IgD-negative memory B cell (primary cell): ENCODE measurements around the gene SRSF2. TPM values are rescaled to one million over a fixed set of nuclear protein-coding genes. Genes with fewer than 3 reads are reported as not detected.
A peak's percentile ranks its signal among the peaks of the same experiment; 100 is the strongest.
"Not testable (repeated sequence)": the region's sequence is repeated elsewhere in the genome, so short reads cannot be mapped to it uniquely, and the experiment has no call there.

Experiments used
- H3K27ac Mint-ChIP-seq, 3 donors: one replicate each; pipeline ENCODE4 v1.8.0; 2020 to 2022; ENCODE audit warnings: mild to moderate bottlenecking in 3 of 3, mixed read lengths in 3 of 3, moderate library complexity in 1 of 3
- H3K27me3 Mint-ChIP-seq: one replicate; pipeline ENCODE4 v1.8.0; 2021; ENCODE audit warnings: mixed read lengths
- H3K36me3 Mint-ChIP-seq: one replicate; pipeline ENCODE4 v1.8.0; 2020; ENCODE audit warnings: mild to moderate bottlenecking, mixed read lengths
- H3K4me1 Mint-ChIP-seq, 3 donors: one replicate each; pipeline ENCODE4 v1.8.0; 2020 to 2022; ENCODE audit warnings: mixed read lengths in 3 of 3, mild to moderate bottlenecking in 1 of 3
- H3K4me3 Mint-ChIP-seq, 4 donors: one replicate each; pipeline ENCODE4 v1.8.0; 2020 to 2022; ENCODE audit warnings: mild to moderate bottlenecking in 4 of 4, mixed read lengths in 4 of 4, moderate library complexity in 3 of 4
- H3K9me3 Mint-ChIP-seq, 3 donors: one replicate each; pipeline ENCODE4 v1.8.0; 2020 to 2021; ENCODE audit warnings: mixed read lengths in 3 of 3, mild to moderate bottlenecking in 1 of 3
- polyA plus RNA-seq: library from polyadenylated mRNA; unstranded; fragments of 300-500 nt; fragmentation: Illumina TruSeq; gene quantifications from one replicate; pipeline ENCODE4 v1.2.3, GENCODE V29; 2021

The SRSF2 gene
- polyA plus RNA-seq, 1 donor from 2014 or later: 152 TPM

- peaks cover 0 to 4% (median 0%) of the 10 kb centered on the region in 3 donors for H3K4me1 Mint-ChIP-seq
- H3K4me3 Mint-ChIP-seq: no peak overlapping the region
- H3K9me3 Mint-ChIP-seq: no peaks in the 10 kb centered on the region
- no peaks in the 10 kb centered on the region for H3K27me3 Mint-ChIP-seq
- H3K27ac Mint-ChIP-seq: no peak overlapping the region
- no peaks in the 10 kb centered on the region for H3K36me3 Mint-ChIP-seq
These were observed 32.3 kb downstream of the SRSF2 start for GRCh38 chr17:76704805-76705204.

DNA sequence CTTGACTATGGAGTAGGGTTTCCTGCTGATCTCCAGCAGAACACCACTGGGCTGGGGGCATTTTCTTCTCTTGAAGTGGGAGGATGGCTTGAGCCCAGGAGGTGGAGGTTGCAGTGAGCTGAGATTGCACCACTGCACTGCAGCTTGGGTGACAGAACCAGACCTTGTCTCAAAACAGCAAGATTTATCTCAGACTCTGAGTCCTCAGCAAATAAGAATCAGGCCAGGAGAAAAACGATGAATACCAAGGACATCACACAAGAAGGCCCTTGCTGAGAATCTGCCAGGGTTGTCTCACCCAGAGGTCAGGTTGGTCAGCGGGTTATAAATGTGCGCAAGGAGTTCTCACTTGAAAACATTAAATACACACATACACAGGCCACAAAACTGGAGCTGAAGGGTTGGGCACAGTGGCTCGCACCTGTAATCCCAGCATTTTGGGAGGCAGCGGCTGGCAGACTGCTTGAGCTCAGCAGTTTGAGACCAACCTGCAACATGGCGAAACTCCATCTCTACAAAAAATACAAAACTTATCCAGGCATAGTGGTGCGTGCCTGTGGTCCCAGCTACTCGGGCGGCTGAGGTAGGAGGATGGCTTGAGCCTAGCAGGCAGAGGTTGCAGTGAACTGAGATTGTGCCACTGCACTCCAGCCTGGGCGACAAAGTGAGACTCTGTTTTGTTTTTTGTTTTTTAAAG is 34.0 kb downstream of the SRSF2 start:
- H3K4me1 Mint-ChIP-seq: peaks cover 0 to 2% (median 0%) of the 10 kb centered on the region in 3 donors
- no peaks in the 10 kb centered on the region for H3K27me3 Mint-ChIP-seq
- peak overlapping the region in 1 of 3 donors; percentile 53 for H3K27ac Mint-ChIP-seq
- H3K9me3 Mint-ChIP-seq: no peaks in the 10 kb centered on the region
- no peaks in the 10 kb centered on the region for H3K36me3 Mint-ChIP-seq
- no peak overlapping the region for H3K4me3 Mint-ChIP-seq

DNA sequence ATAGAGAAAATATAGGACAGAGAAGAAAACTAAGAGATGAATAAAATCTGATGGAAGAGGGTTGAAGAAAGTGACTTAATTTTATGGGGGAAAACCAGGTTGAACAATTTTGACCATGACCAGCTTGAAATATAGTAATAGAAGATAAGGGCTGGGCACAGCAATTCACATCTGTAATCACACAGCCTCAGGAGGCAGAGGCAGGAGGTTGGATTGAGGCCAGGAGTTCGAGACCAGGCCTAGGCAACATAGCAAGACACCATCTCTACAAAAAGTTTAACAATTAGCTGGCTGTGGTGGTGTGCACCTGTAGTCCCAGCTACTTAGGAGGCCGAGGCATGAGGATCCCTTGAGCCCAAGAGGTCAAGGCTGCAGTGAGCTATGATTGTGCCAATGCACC is 35.1 kb downstream of the SRSF2 start:
- Mint-ChIP-seq H3K9me3 (no peaks in the 10 kb centered on the region), H3K4me1 (peaks cover 0 to 5% (median 2%) of the 10 kb centered on the region in 3 donors), H3K36me3 (no peaks in the 10 kb centered on the region), H3K27ac (no peak overlapping the region), H3K4me3 (no peak overlapping the region), H3K27me3 (no peaks in the 10 kb centered on the region)

DNA sequence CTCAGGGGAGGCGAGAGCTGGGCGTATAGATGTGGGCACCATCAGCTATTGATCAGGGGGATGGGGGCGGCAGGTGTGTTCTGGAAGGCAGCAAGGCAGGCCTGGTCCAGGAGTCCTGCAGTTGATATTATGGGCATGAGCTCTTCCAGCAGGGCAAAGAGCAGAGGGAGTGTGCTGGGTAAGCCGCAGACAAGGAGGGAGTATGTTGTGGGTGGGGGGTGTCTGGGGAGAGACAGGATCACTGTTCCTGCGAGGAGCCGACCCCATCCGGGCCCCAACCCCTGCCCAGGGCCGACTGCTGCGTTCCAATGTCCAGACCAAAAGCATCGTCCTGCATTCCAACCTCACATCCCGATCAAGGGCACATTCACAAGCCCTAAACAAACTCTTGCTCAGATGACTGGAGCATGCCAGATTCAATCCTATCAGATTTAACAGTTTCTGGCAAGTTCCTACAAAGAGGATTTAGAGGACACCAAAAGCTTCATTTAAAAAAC is 35.6 kb downstream of the SRSF2 start:
- H3K27me3 Mint-ChIP-seq: no peaks in the 10 kb centered on the region

GRCh38 chr17:76700617-76701470 is 36.3 kb downstream of the SRSF2 start:
- Mint-ChIP-seq H3K9me3 (no peaks in the 10 kb centered on the region), H3K4me3 (peak overlapping the region in 1 of 4 donors; percentile 83), H3K27ac (peak overlapping the region in 1 of 3 donors; percentile 49), H3K4me1 (peaks cover 4 to 10% (median 9%) of the 10 kb centered on the region in 3 donors), H3K36me3 (no peaks in the 10 kb centered on the region), H3K27me3 (no peaks in the 10 kb centered on the region)

More for the DNA sequence above, 35.6 kb downstream of the SRSF2 start:
- Mint-ChIP-seq H3K27ac (no peak overlapping the region), H3K4me1 (peaks cover 3 to 9% (median 8%) of the 10 kb centered on the region in 3 donors), H3K9me3 (no peaks in the 10 kb centered on the region), H3K36me3 (no peaks in the 10 kb centered on the region), H3K4me3 (no peak overlapping the region)

DNA sequence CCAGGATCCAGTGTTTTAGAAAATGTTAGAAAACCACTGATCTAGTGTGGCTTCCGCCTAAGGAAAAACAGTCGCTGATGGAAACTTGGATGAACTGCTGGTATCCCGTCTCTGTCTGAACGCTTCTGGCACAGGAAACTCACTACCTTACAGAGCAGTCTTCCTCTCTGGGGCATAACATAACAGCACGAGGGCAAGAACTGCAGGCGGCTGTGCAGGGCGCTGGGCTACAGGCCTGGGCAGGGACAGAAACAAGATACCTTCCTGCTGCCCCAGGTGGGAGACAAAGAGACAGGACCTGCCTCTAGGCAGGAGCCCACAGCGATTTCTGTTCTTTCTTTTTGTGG is 36.9 kb downstream of the SRSF2 start:
- Mint-ChIP-seq H3K27ac (peak overlapping the region in 1 of 3 donors; percentile 49), H3K4me1 (peaks cover 4 to 10% (median 9%) of the 10 kb centered on the region in 3 donors), H3K4me3 (peak overlapping the region in 1 of 4 donors; percentile 83), H3K36me3 (no peaks in the 10 kb centered on the region), H3K9me3 (no peaks in the 10 kb centered on the region), H3K27me3 (no peaks in the 10 kb centered on the region)

DNA sequence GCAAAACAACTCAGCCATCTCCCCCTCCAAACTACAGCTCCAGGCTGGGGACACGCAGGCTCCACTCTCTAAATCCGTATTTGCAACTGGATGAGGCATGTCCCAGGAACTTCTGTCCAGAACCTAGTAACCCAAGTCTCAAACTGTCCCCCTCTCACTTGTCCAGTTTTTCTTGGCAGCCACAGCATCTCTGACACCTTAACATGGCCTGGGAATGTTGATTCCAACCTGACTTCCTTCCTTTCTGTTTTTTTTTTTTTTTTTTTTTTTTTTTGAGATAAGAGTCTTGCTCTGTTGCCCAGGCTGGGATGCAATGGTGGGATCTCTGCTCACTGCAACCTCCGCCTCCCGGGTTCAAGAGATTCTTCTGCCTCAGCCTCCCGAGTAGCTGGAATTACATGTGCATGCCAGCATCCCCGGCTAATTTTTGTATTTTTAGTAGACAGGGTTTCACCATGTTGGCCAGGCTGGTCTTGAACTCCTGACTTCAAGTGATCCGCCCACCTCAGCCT is 38.6 kb downstream of the SRSF2 start:
- not testable (repeated sequence) for H3K4me3 Mint-ChIP-seq, H3K27me3 Mint-ChIP-seq, H3K36me3 Mint-ChIP-seq, H3K27ac Mint-ChIP-seq, H3K9me3 Mint-ChIP-seq
- H3K4me1 Mint-ChIP-seq: peaks cover 4 to 11% (median 10%) of the 10 kb centered on the region in 3 donors

GRCh38 chr17:76697702-76698465 is 39.2 kb downstream of the SRSF2 start:
- H3K27me3 Mint-ChIP-seq: peaks cover 3% of the 10 kb centered on the region

GRCh38 chr17:76696763-76697701 is 40.1 kb downstream of the SRSF2 start:
- H3K36me3 Mint-ChIP-seq: no peaks in the 10 kb centered on the region
- peaks cover 4 to 11% (median 10%) of the 10 kb centered on the region in 3 donors for H3K4me1 Mint-ChIP-seq
- no peak overlapping the region for H3K27ac Mint-ChIP-seq
- peak overlapping the region in 1 of 4 donors; percentile 73 for H3K4me3 Mint-ChIP-seq
- H3K9me3 Mint-ChIP-seq: no peaks in the 10 kb centered on the region
- H3K27me3 Mint-ChIP-seq: peaks cover 3% of the 10 kb centered on the region

More at GRCh38 chr17:76697702-76698465, 39.2 kb downstream of the SRSF2 start:
- no peaks in the 10 kb centered on the region for H3K36me3 Mint-ChIP-seq
- no peak overlapping the region for H3K4me3 Mint-ChIP-seq
- H3K9me3 Mint-ChIP-seq: no peaks in the 10 kb centered on the region
- H3K27ac Mint-ChIP-seq: no peak overlapping the region
- H3K4me1 Mint-ChIP-seq: peaks cover 4 to 11% (median 10%) of the 10 kb centered on the region in 3 donors

DNA sequence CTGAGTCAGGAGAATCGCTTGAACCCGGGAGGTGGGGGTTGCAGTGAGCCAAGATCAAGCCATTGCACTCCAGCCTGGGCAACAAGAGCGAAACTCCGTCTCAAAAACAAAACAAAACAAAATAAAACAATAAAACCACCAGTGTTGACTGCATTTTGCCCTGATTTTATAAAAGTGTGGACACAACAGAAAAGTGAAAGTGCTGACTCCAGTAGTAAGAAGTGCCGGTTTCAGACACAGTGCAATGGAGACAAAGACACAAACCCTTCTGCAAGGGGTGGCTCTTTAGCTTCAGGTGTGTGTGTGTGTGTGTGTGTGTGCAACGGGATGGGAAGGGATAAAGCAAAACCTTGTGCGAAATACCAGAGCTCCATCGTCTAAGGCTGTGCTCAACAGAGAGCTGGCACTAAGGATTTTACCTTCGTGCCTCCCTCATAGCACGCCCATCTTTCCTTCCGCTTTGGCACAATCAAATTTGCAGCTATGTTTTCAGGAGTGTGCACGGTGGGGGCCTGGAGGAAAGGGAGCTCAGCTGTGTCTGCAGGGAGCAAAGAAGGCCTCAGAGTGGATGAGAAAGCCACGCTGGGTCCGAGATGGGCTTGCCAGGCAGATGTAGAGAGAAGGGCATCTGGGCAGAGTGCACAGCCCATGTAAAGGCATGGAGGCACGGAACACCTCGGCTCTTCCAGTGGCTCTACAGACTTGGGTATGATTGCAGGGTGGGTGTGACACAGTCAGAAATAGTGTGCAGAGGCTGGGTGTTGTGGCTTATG is 41.9 kb downstream of the SRSF2 start:
- H3K4me1 Mint-ChIP-seq: peaks cover 4 to 10% (median 8%) of the 10 kb centered on the region in 3 donors
- H3K4me3 Mint-ChIP-seq: no peak overlapping the region
- H3K36me3 Mint-ChIP-seq: peaks cover 2% of the 10 kb centered on the region
- H3K9me3 Mint-ChIP-seq: no peaks in the 10 kb centered on the region
- peaks cover 3% of the 10 kb centered on the region for H3K27me3 Mint-ChIP-seq
- H3K27ac Mint-ChIP-seq: no peak overlapping the region

DNA sequence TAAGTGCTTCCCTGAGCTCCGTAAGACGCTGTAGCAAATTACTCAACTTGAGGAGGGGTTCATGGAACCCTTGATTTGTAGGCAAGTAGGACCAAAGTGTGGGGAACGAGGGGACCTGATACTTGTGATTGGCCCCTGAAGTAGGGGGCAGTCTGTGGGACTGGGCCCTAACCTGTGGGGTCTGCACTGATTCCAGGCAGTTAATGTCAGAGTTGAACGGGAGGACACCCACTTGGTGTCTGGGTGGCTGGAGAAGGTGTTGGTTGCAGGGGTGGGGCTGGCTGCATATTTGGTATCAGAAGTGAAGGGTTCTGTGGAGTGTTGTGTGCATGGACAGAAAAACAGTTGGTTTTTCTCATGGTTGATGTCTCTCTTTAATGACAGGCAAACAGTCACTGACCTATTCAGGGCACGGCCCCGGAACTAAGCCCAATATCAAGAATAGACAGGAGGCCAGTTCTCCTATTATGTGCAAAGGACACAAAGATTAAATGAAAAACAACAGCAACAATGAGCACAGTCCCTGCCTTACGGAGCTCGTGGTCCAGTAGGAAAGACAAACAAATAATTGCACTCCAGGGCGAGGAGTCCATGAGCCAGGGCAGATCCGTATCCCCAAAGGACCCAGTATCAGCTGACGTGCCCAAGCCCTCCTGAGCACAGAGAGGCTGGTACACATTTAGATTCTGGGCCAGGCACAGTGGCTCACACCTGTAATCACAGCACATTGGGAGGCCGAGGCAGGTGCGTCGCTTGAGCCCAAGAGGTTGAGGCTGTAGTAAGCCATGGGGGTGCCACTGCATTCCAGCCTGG is 45.5 kb downstream of the SRSF2 start:
- Mint-ChIP-seq H3K36me3 (peaks cover 2% of the 10 kb centered on the region), H3K27me3 (peaks cover 9% of the 10 kb centered on the region), H3K4me3 (no peak overlapping the region), H3K4me1 (peaks cover 2 to 4% (median 3%) of the 10 kb centered on the region in 3 donors), H3K9me3 (no peaks in the 10 kb centered on the region), H3K27ac (no peak overlapping the region)

DNA sequence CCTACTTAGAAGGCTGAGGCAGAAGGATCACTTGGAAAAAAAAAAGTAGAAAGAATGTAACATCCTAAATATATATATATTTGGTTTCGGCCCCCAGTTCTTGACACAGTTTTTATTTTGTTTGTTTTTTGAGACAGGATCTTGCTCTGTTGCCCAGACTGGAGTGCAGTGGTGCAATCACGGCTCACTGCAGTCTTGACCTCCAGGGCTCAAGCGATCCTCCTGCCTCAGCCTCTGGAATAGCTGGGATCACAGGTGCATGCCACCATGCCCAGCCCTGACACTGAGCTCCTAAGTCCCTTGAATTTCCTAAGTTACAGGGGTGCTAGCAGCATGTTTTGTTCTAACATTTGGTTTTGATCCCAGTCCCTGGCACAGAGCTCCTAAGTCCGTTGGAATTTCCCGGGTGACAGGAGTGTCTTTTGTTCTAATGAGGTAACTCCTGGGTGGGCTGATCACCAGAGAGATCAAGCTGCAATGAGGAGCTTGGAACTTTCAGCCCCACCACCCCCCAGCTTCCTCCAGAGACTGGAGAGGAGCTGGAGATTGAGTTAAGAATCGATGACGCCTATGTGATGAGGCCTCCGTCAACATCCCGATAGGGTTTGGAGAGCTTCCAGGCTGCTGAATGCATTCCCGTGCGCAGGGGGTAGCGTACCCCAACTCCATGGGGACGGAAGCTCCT is 46.4 kb downstream of the SRSF2 start:
- peaks cover 2% of the 10 kb centered on the region for H3K36me3 Mint-ChIP-seq
- H3K9me3 Mint-ChIP-seq: no peaks in the 10 kb centered on the region
- peaks cover 9% of the 10 kb centered on the region for H3K27me3 Mint-ChIP-seq
- H3K27ac Mint-ChIP-seq: no peak overlapping the region
- H3K4me3 Mint-ChIP-seq: no peak overlapping the region
- peaks cover 0 to 2% (median 1%) of the 10 kb centered on the region in 3 donors for H3K4me1 Mint-ChIP-seq
